ENCODE measurements around the gene CDHR3. TPM values are rescaled to one million over a fixed set of nuclear protein-coding genes. Genes with fewer than 3 reads are reported as not detected.

Gene CDHR3
- total RNA-seq, 1 experiment from 2014 or later = 19.1 TPM

DNA sequence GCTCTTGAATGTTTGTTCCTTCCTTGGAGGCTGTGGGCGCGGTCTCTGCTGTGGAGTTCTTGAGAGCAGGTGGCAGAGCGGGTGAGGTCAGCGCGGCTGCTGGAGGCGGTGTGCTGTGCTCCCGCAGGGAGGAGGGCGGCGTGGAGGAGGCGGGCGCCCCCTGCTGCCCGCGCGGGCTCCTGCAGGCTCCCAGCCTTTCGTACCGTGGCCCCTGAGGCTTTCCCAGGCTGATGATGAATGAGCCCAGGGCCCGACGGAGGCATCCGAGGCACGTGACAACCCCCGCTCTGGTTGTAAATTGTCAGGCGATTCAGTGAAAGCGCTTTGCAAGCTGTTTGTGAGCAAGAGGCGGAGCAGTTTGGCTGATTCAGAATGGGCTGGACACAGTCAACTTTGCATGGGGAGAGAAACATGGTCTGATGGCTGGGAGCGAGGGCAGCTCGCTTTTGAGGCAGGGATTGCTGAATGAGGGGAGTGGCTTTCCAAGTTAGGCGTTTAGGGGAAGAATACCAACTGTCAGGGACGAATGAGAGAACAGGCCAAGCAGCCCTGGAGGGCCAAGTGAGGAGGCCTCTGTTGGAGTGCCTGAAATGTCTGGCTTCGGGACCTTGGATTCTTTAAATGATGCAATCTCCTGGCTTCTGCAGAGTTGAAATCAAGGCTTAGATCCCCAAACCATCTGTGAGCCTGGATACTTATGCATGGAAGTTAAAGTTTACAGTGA, 46.6 kb downstream of the CDHR3 start (continued):
- TF ChIP-seq, protein P1, sequence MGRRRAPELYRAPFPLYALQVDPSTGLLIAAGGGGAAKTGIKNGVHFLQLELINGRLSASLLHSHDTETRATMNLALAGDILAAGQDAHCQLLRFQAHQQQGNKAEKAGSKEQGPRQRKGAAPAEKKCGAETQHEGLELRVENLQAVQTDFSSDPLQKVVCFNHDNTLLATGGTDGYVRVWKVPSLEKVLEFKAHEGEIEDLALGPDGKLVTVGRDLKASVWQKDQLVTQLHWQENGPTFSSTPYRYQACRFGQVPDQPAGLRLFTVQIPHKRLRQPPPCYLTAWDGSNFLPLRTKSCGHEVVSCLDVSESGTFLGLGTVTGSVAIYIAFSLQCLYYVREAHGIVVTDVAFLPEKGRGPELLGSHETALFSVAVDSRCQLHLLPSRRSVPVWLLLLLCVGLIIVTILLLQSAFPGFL (CRISPR knock-in tag; IDR thresholded peaks at IDR 0.05; ENCODE audit: borderline replicate concordance) = no peak
- TF ChIP-seq, protein P2, sequence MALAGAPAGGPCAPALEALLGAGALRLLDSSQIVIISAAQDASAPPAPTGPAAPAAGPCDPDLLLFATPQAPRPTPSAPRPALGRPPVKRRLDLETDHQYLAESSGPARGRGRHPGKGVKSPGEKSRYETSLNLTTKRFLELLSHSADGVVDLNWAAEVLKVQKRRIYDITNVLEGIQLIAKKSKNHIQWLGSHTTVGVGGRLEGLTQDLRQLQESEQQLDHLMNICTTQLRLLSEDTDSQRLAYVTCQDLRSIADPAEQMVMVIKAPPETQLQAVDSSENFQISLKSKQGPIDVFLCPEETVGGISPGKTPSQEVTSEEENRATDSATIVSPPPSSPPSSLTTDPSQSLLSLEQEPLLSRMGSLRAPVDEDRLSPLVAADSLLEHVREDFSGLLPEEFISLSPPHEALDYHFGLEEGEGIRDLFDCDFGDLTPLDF (CRISPR knock-in tag; IDR thresholded peaks at IDR 0.05) = no peak
- TF ChIP-seq GTF2I (CRISPR knock-in tag; conservative IDR thresholded peaks at IDR 0.05) (no peak), JAZF1 (CRISPR knock-in tag; IDR thresholded peaks at IDR 0.05) (no peak), ESRRA (CRISPR knock-in tag; IDR thresholded peaks at IDR 0.05; ENCODE audit: borderline replicate concordance) (no peak), ZNF671 (CRISPR knock-in tag; IDR thresholded peaks at IDR 0.05) (no peak), SP1 (CRISPR knock-in tag; conservative IDR thresholded peaks at IDR 0.05) (no peak; the same call in 1 of the 2 replicates), MYBL2 (CRISPR knock-in tag; IDR thresholded peaks at IDR 0.05) (no peak), FOXJ3 (CRISPR knock-in tag; IDR thresholded peaks at IDR 0.05; ENCODE audit: borderline replicate concordance) (no peak), NFE2L1 (CRISPR knock-in tag; IDR thresholded peaks at IDR 0.05) (no peak), ZNF416 (CRISPR knock-in tag; IDR thresholded peaks at IDR 0.05) (no peak), EMX1 (CRISPR knock-in tag; IDR thresholded peaks at IDR 0.05) (no peak), ZNF232 (CRISPR knock-in tag; IDR thresholded peaks at IDR 0.05) (peak; percentile 30; the same call in 1 of the 2 replicates), ZNF121 (CRISPR knock-in tag; IDR thresholded peaks at IDR 0.05) (no peak), FOXP1 (CRISPR knock-in tag; IDR thresholded peaks at IDR 0.05; ENCODE audit: borderline replicate concordance) (no peak; the same call in 1 of the 2 replicates)
- TF ChIP-seq, protein P3, sequence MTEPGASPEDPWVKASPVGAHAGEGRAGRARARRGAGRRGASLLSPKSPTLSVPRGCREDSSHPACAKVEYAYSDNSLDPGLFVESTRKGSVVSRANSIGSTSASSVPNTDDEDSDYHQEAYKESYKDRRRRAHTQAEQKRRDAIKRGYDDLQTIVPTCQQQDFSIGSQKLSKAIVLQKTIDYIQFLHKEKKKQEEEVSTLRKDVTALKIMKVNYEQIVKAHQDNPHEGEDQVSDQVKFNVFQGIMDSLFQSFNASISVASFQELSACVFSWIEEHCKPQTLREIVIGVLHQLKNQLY (CRISPR knock-in tag; IDR thresholded peaks at IDR 0.05) = no peak
- TF ChIP-seq, protein P4, sequence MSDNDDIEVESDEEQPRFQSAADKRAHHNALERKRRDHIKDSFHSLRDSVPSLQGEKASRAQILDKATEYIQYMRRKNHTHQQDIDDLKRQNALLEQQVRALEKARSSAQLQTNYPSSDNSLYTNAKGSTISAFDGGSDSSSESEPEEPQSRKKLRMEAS (CRISPR knock-in tag; IDR thresholded peaks at IDR 0.05) = peak; percentile 92
- TF ChIP-seq, protein P5, sequence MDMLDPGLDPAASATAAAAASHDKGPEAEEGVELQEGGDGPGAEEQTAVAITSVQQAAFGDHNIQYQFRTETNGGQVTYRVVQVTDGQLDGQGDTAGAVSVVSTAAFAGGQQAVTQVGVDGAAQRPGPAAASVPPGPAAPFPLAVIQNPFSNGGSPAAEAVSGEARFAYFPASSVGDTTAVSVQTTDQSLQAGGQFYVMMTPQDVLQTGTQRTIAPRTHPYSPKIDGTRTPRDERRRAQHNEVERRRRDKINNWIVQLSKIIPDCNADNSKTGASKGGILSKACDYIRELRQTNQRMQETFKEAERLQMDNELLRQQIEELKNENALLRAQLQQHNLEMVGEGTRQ (CRISPR knock-in tag; IDR thresholded peaks at IDR 0.05) = peak; percentile 95
- TF ChIP-seq, protein P6, sequence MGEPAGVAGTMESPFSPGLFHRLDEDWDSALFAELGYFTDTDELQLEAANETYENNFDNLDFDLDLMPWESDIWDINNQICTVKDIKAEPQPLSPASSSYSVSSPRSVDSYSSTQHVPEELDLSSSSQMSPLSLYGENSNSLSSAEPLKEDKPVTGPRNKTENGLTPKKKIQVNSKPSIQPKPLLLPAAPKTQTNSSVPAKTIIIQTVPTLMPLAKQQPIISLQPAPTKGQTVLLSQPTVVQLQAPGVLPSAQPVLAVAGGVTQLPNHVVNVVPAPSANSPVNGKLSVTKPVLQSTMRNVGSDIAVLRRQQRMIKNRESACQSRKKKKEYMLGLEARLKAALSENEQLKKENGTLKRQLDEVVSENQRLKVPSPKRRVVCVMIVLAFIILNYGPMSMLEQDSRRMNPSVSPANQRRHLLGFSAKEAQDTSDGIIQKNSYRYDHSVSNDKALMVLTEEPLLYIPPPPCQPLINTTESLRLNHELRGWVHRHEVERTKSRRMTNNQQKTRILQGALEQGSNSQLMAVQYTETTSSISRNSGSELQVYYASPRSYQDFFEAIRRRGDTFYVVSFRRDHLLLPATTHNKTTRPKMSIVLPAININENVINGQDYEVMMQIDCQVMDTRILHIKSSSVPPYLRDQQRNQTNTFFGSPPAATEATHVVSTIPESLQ (CRISPR knock-in tag; IDR thresholded peaks at IDR 0.05) = no peak
- TF ChIP-seq, protein P7, sequence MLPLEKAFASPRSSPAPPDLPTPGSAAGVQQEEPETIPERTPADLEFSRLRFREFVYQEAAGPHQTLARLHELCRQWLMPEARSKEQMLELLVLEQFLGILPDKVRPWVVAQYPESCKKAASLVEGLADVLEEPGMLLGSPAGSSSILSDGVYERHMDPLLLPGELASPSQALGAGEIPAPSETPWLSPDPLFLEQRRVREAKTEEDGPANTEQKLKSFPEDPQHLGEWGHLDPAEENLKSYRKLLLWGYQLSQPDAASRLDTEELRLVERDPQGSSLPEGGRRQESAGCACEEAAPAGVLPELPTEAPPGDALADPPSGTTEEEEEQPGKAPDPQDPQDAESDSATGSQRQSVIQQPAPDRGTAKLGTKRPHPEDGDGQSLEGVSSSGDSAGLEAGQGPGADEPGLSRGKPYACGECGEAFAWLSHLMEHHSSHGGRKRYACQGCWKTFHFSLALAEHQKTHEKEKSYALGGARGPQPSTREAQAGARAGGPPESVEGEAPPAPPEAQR (CRISPR knock-in tag; IDR thresholded peaks at IDR 0.05) = no peak
- TF ChIP-seq, protein P8, sequence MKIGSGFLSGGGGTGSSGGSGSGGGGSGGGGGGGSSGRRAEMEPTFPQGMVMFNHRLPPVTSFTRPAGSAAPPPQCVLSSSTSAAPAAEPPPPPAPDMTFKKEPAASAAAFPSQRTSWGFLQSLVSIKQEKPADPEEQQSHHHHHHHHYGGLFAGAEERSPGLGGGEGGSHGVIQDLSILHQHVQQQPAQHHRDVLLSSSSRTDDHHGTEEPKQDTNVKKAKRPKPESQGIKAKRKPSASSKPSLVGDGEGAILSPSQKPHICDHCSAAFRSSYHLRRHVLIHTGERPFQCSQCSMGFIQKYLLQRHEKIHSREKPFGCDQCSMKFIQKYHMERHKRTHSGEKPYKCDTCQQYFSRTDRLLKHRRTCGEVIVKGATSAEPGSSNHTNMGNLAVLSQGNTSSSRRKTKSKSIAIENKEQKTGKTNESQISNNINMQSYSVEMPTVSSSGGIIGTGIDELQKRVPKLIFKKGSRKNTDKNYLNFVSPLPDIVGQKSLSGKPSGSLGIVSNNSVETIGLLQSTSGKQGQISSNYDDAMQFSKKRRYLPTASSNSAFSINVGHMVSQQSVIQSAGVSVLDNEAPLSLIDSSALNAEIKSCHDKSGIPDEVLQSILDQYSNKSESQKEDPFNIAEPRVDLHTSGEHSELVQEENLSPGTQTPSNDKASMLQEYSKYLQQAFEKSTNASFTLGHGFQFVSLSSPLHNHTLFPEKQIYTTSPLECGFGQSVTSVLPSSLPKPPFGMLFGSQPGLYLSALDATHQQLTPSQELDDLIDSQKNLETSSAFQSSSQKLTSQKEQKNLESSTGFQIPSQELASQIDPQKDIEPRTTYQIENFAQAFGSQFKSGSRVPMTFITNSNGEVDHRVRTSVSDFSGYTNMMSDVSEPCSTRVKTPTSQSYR (CRISPR knock-in tag; IDR thresholded peaks at IDR 0.05) = peak; percentile 24; the same call in 1 of the 2 replicates
- TF ChIP-seq, protein P9, sequence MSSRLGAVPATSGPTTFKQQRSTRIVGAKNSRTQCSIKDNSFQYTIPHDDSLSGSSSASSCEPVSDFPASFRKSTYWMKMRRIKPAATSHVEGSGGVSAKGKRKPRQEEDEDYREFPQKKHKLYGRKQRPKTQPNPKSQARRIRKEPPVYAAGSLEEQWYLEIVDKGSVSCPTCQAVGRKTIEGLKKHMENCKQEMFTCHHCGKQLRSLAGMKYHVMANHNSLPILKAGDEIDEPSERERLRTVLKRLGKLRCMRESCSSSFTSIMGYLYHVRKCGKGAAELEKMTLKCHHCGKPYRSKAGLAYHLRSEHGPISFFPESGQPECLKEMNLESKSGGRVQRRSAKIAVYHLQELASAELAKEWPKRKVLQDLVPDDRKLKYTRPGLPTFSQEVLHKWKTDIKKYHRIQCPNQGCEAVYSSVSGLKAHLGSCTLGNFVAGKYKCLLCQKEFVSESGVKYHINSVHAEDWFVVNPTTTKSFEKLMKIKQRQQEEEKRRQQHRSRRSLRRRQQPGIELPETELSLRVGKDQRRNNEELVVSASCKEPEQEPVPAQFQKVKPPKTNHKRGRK (CRISPR knock-in tag; IDR thresholded peaks at IDR 0.05; ENCODE audit: borderline replicate concordance) = no peak
- TF ChIP-seq, protein P10, sequence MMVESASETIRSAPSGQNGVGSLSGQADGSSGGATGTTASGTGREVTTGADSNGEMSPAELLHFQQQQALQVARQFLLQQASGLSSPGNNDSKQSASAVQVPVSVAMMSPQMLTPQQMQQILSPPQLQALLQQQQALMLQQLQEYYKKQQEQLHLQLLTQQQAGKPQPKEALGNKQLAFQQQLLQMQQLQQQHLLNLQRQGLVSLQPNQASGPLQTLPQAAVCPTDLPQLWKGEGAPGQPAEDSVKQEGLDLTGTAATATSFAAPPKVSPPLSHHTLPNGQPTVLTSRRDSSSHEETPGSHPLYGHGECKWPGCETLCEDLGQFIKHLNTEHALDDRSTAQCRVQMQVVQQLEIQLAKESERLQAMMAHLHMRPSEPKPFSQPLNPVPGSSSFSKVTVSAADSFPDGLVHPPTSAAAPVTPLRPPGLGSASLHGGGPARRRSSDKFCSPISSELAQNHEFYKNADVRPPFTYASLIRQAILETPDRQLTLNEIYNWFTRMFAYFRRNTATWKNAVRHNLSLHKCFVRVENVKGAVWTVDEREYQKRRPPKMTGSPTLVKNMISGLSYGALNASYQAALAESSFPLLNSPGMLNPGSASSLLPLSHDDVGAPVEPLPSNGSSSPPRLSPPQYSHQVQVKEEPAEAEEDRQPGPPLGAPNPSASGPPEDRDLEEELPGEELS (CRISPR knock-in tag; IDR thresholded peaks at IDR 0.05) = peak; percentile 37; the same call in 1 of the 2 replicates
